ENCODE measurements around the gene PLEKHH2.

- TF ChIP-seq POLR2A (IDR thresholded peaks at IDR 0.05) (no peak), CTCF (IDR thresholded peaks at IDR 0.05) (no peak)
Observed at GRCh38 chr2:43759195-43759594, 122.1 kb downstream of the PLEKHH2 start.

Data from Peyer's patch (tissue), 4 donors.